Activated naive CD8-positive, alpha-beta T cell treated with anti-CD3 and anti-CD28 coated beads, Interleukin-2, amount 50 U/mL, for 24 hours (primary cell): ENCODE data around the gene RET.
A peak's percentile ranks its signal among the peaks of the same experiment; 100 is the strongest.

Experiments
- ATAC-seq: fragments of 150-1000 bp; cut with Tn5 transposase; one replicate; pipeline ENCODE4 v1.10.0; 2021
- DNase-seq: peaks from one replicate; pipeline ENCODE4 v3.0.0; 2021
- H3K27ac Mint-ChIP-seq: one replicate; pipeline ENCODE4 v1.8.0; 2021; ENCODE audit warnings: mild to moderate bottlenecking, mixed read lengths
- H3K27me3 Mint-ChIP-seq: one replicate; pipeline ENCODE4 v1.8.0; 2021; ENCODE audit warnings: mixed read lengths
- H3K36me3 Mint-ChIP-seq: one replicate; pipeline ENCODE4 v1.8.0; 2021; ENCODE audit warnings: low read depth, mixed read lengths
- H3K4me1 Mint-ChIP-seq: one replicate; pipeline ENCODE4 v1.8.0; 2021; ENCODE audit warnings: mixed read lengths
- H3K4me3 Mint-ChIP-seq: one replicate; pipeline ENCODE4 v1.8.0; 2021; ENCODE audit warnings: mild to moderate bottlenecking, moderate library complexity, mixed read lengths
- H3K9me3 Mint-ChIP-seq: one replicate; pipeline ENCODE4 v1.8.0; 2021; ENCODE audit warnings: mixed read lengths

RET gene

DNA sequence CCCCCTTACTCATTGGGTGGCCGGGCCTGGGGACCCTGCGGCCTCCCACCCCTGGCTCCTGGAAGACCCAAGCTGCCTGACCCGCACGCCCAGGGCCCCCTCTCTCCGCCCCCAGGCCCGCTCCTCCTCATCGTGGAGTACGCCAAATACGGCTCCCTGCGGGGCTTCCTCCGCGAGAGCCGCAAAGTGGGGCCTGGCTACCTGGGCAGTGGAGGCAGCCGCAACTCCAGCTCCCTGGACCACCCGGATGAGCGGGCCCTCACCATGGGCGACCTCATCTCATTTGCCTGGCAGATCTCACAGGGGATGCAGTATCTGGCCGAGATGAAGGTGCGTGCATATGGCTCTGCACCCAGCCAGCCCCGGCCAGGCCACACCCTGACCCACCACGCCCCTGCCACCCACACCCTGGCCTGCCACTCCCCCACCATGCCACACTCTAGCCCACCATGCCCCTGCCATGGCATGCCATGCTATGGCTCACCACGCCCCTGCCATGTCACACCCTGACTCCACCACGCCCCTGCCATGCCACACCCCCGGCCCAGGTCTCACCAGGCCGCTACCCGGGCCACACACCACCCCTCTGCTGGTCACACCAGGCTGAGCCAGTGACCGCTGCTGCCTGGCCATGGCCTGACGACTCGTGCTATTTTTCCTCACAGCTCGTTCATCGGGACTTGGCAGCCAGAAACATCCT lies 42.7 kb downstream of the RET start:
- Mint-ChIP-seq H3K27ac (no peak overlapping the region), H3K4me3 (no peak overlapping the region), H3K27me3 (no peaks in the 10 kb centered on the region), H3K36me3 (no peaks in the 10 kb centered on the region), H3K4me1 (peaks cover 28% of the 10 kb centered on the region), H3K9me3 (no peaks in the 10 kb centered on the region)
- DNase-seq: no peak
- ATAC-seq: no peak

DNA sequence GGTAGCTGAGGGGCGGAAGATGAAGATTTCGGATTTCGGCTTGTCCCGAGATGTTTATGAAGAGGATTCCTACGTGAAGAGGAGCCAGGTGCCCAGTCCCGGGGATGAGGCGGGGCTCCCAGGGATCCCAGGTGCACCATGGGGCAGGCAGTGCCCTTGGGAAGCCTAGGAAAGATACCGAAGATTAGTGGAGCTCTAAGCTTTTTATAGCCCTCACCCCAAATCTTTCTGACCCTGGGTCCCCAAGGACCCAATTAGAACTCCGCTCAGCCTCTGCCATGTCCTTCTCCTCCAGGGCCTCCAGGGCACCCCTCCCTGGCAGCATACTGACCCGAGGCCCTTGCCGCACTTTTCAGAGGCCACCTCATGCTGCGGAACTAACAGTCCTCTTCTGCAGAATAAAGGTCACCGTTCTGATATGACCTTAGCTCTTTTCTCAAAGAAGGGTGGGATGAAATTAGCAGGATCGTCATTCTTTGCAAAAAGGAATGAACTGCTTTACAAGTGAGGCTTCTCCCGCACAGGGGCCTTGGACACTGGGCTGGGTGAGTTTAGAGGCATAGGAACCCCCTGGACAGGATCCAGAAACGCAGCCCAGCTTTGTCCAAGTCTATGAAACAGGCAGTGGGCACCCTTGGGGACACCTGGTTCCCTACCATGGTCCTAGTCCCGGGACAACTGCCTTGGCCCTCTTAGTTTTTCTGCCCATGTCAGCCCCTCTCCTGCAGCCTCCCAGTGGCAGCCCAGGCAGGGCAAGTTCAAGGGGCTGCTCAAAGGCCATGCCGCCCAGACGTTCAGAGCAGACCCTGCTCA lies 43.5 kb downstream of the RET start:
- peak overlapping the region; percentile 51 for H3K4me3 Mint-ChIP-seq
- ATAC-seq (no peak), DNase-seq (peak; percentile 12)
- no peaks in the 10 kb centered on the region for H3K27me3 Mint-ChIP-seq
- peak overlapping the region; percentile 85 for H3K27ac Mint-ChIP-seq
- no peaks in the 10 kb centered on the region for H3K36me3 Mint-ChIP-seq
- H3K4me1 Mint-ChIP-seq: peaks cover 28% of the 10 kb centered on the region
- H3K9me3 Mint-ChIP-seq: no peaks in the 10 kb centered on the region

DNA sequence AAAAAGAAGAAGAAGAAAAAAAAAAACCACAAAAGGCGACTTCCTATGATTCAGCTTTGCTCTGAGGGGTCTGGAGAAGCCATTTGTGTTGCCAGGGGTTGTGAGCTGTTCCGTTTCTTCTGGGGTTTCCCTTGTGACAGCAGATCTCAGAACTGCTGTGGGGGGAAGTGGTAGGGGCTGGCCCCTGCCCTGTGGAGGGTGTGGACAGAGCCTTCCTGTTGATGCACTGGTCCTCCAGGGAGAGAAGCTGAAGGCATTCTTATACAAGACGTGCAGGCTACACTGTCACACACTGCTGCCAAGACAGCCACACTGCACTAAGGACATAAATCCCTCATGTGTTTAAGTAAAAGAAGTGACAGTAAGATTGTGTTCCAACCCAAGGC lies 44.1 kb downstream of the RET start:
- Mint-ChIP-seq H3K27ac (peak overlapping the region; percentile 85), H3K4me3 (peak overlapping the region; percentile 51), H3K36me3 (no peaks in the 10 kb centered on the region), H3K9me3 (no peaks in the 10 kb centered on the region), H3K27me3 (no peaks in the 10 kb centered on the region), H3K4me1 (peaks cover 28% of the 10 kb centered on the region)
- ATAC-seq (peak; percentile 96), DNase-seq (peak; percentile 69)

DNA sequence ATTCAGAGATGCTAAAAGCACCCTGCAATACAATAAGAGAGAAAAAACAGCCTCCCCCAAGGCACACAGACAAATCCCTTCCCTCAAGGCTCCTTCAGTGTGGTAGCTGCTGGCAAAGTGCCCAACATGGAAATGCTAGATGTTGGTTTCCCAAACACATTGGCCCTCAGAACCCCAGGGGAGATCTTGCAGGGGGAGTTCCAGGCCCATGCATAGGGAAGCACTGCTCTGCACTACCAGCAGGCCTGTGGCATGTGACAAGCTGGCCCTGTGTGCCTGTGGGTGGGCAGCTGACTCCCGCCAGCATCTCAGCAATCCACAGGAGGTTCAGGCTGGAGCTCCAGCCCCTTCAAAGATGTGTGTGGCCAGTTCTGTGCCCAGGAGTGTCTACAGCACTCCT lies 44.6 kb downstream of the RET start:
- Mint-ChIP-seq H3K4me3 (no peak overlapping the region), H3K9me3 (no peaks in the 10 kb centered on the region), H3K36me3 (no peaks in the 10 kb centered on the region), H3K4me1 (peaks cover 29% of the 10 kb centered on the region), H3K27ac (peak overlapping the region; percentile 85), H3K27me3 (no peaks in the 10 kb centered on the region)
- peak; percentile 11 for DNase-seq
- no peak for ATAC-seq

DNA sequence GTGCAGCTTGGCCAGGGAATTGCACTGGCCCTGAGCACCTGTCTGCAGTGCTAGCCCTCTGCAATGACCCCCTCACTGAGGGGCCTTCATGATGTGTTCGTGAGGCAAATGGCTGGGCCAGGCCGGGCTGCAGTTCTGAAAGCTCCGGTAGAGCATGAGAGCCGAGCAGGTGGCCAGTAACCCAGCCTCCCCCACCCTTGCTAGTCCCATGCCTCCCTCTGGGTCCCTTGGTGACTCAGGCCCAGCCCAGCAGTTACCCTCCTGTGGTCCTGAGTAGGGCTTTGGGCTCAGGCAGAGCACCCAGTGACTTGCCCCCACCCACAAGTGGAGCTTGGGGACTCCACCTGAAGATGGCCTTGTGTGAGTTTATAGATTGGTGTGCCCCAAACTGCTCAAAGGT lies 45.2 kb downstream of the RET start:
- Mint-ChIP-seq H3K27me3 (no peaks in the 10 kb centered on the region), H3K4me3 (no peak overlapping the region)

DNA sequence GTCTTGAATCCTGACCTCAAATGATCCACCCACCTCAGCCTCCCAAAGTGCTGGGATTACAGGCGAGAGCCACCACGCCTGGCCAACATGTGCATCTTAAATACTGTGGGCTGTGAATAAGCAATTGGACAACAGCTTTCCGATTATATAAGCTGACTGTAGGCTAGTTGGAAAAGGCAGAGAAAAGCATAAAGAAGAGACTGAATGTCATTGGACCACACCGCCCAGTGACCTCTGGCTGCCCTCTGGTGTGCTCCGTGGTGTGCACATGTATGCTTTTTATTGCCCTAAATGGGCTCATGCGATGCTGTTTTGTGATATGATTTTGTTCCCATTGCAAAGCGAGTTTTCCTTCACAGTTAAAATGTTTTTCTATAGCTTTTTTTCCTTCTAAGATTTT lies 46.0 kb downstream of the RET start:
- Mint-ChIP-seq H3K9me3 (no peaks in the 10 kb centered on the region), H3K27me3 (no peaks in the 10 kb centered on the region), H3K4me3 (no peak overlapping the region), H3K27ac (no peak overlapping the region), H3K36me3 (no peaks in the 10 kb centered on the region), H3K4me1 (peaks cover 43% of the 10 kb centered on the region)
- DNase-seq: no peak
- no peak for ATAC-seq

More for the DNA sequence above, 45.2 kb downstream of the RET start:
- DNase-seq (no peak), ATAC-seq (no peak)
- H3K27ac Mint-ChIP-seq: peak overlapping the region; percentile 35
- H3K4me1 Mint-ChIP-seq: peaks cover 35% of the 10 kb centered on the region
- no peaks in the 10 kb centered on the region for H3K9me3 Mint-ChIP-seq
- no peaks in the 10 kb centered on the region for H3K36me3 Mint-ChIP-seq

DNA sequence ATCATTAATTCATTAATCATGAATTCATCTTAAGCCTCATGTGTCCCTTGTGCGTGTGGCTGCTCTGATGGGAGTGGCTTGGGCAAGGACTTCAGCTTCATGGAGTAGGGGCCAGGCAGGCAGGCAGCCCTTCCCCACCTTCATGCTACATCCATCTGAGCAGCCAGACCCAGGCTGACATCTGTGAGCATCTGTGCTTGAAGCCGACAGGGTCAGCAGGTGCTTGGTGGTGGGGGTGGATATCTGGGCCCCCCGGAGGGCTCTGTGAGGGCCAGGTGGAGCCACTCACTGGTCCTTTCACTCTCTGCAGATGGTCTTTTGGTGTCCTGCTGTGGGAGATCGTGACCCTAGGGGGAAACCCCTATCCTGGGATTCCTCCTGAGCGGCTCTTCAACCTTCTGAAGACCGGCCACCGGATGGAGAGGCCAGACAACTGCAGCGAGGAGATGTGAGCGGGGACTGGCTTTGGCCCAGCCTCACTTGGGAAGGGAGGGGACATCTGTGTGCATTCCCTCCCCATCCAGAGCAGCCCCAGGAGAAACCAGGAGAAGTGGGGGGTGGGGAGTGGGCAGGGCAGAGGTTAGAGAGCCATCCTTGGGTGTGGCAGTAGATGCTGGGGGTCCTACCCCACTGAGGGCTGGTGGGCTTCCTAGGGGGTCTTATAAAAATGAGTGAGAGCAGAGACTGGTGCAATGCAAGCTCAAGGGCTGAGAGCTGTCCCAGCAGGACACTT lies 46.7 kb downstream of the RET start:
- Mint-ChIP-seq H3K27me3 (no peaks in the 10 kb centered on the region), H3K36me3 (no peaks in the 10 kb centered on the region), H3K9me3 (no peaks in the 10 kb centered on the region), H3K27ac (no peak overlapping the region), H3K4me3 (no peak overlapping the region), H3K4me1 (peaks cover 47% of the 10 kb centered on the region)
- ATAC-seq: no peak
- no peak for DNase-seq

DNA sequence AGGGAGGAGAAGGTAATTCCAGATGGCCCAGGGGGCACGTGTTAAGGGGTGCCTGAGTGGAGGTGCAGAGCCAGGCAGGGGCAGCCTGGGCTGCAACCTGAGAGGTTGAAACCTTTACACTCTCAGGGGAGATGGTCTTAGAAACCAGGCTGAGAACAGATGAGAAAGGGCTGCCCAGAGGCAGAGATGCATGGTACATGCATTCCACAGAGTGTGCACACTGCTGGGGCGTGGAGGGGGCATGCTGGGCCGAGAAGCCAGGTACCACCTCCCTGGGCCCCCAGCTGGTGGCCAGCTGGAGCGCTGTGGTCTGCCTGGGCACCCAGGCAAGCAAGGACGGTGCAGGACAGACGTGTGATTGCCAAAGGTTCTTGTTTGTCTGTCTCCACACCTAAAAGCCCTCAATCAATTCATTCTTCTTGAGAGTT lies 47.2 kb downstream of the RET start:
- ATAC-seq (no peak), DNase-seq (no peak)
- Mint-ChIP-seq H3K36me3 (no peaks in the 10 kb centered on the region), H3K4me1 (peaks cover 49% of the 10 kb centered on the region), H3K9me3 (no peaks in the 10 kb centered on the region), H3K4me3 (no peak overlapping the region), H3K27me3 (no peaks in the 10 kb centered on the region), H3K27ac (no peak overlapping the region)

DNA sequence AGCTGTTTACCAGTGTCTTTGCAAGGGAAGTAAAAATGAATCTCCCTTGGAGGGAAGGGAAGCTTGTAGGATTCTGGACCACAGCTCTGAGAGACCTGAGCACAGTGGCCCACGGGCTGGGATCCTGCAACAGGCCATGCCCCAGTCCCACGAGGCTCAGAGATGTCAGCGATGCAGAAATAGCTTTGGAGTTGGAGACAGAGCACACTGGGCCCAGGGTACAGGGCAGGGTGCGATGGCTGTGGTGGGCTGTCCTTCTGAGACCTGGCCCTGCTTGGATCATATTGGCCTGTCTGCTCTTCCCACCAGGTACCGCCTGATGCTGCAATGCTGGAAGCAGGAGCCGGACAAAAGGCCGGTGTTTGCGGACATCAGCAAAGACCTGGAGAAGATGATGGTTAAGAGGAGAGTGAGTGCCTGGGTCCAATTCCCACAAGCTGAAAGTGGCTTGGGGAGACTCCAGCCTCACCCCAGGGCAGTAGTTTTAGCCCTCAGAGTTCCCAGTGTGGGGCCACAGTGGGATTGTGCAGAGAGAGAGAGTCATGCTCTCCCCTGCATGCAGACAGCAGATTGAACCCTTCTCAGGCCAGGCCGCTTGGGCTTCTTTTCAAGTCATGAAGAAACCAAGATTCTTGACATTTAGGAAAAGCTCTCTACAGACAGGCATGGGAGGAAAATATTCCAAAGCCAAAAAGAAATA lies 47.9 kb downstream of the RET start:
- Mint-ChIP-seq H3K4me1 (peaks cover 55% of the 10 kb centered on the region), H3K36me3 (no peaks in the 10 kb centered on the region), H3K9me3 (no peaks in the 10 kb centered on the region), H3K4me3 (no peak overlapping the region), H3K27ac (no peak overlapping the region), H3K27me3 (no peaks in the 10 kb centered on the region)
- ATAC-seq: no peak
- DNase-seq: no peak

DNA sequence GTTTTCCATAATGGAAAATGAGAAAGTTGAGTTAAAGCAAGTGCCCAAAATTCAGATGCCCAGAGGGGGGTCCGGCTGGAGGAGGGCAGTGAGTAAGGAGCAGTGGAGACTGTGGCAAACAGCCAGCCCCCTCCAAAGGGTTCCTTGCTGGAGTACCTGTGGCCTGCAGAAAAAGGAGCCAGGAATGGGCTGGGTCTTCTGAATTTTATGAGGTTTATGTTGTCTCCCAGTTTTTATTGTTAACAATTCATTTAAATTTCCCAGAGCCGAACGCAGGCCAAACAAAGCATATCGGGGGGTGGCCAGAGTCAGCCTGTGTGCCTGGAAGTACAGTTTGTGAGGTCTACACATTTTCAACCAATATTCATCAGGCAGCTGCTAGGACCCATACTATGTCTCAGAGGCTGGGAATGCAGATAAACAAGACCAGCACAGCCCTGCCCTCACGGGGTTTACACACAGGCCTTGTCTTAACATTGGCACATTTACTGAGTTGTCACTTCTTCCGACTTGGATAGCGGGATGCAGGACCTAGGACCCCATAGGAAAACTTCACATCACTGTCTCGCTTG lies 48.5 kb downstream of the RET start:
- DNase-seq (no peak), ATAC-seq (no peak)
- peaks cover 52% of the 10 kb centered on the region for H3K4me1 Mint-ChIP-seq
- no peaks in the 10 kb centered on the region for H3K36me3 Mint-ChIP-seq
- no peaks in the 10 kb centered on the region for H3K9me3 Mint-ChIP-seq
- H3K4me3 Mint-ChIP-seq: no peak overlapping the region
- no peak overlapping the region for H3K27ac Mint-ChIP-seq
- H3K27me3 Mint-ChIP-seq: no peaks in the 10 kb centered on the region

DNA sequence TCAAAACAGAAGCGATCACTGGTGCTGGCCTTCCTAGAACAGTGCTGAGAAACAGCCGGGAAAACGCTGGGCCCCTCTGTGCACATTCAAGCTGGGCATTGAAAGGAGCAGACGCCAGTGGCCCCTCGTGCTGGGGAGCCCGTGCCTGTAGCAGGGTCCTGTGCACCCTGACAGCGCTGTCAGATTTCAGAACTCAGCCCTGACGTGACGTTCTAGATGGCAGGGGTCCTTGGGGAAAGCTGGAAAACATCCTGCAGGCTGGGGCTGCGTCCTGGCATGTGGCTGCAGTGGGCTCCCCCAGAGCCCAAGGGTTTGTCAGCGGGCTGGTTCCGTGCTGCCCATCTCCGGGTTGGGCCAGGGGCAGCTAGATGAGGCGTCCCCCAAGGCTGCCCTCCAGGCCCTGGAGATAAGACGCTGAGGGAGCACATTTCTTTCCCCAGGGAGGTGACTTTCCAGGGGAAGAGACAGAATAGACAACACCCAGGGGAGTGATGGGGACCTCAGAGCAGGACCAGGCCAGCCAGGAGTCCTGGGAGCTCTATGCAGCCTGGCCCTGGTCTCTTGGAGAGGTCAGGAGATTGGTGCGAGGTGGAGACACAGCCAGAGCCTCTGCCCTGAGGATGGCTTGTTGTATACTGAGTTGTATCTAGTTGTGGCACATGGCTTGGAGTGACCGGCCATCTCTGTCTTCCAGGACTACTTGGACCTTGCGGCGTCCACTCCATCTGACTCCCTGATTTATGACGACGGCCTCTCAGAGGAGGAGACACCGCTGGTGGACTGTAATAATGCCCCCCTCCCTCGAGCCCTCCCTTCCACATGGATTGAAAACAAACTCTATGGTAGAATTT lies 49.2 kb downstream of the RET start:
- no peaks in the 10 kb centered on the region for H3K9me3 Mint-ChIP-seq
- H3K36me3 Mint-ChIP-seq: no peaks in the 10 kb centered on the region
- H3K4me3 Mint-ChIP-seq: no peak overlapping the region
- peaks cover 45% of the 10 kb centered on the region for H3K4me1 Mint-ChIP-seq
- ATAC-seq: no peak
- no peak for DNase-seq
- H3K27me3 Mint-ChIP-seq: no peaks in the 10 kb centered on the region
- H3K27ac Mint-ChIP-seq: no peak overlapping the region

DNA sequence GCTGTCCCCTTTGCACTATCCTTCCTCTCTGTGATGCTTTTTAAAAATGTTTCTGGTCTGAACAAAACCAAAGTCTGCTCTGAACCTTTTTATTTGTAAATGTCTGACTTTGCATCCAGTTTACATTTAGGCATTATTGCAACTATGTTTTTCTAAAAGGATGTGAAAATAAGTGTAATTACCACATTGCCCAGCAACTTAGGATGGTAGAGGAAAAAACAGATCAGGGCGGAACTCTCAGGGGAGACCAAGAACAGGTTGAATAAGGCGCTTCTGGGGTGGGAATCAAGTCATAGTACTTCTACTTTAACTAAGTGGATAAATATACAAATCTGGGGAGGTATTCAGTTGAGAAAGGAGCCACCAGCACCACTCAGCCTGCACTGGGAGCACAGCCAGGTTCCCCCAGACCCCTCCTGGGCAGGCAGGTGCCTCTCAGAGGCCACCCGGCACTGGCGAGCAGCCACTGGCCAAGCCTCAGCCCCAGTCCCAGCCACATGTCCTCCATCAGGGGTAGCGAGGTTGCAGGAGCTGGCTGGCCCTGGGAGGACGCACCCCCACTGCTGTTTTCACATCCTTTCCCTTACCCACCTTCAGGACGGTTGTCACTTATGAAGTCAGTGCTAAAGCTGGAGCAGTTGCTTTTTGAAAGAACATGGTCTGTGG lies 50.0 kb downstream of the RET start:
- Mint-ChIP-seq H3K36me3 (no peaks in the 10 kb centered on the region), H3K27me3 (no peaks in the 10 kb centered on the region), H3K9me3 (no peaks in the 10 kb centered on the region), H3K27ac (no peak overlapping the region), H3K4me3 (no peak overlapping the region), H3K4me1 (peaks cover 37% of the 10 kb centered on the region)
- DNase-seq (no peak), ATAC-seq (no peak)

DNA sequence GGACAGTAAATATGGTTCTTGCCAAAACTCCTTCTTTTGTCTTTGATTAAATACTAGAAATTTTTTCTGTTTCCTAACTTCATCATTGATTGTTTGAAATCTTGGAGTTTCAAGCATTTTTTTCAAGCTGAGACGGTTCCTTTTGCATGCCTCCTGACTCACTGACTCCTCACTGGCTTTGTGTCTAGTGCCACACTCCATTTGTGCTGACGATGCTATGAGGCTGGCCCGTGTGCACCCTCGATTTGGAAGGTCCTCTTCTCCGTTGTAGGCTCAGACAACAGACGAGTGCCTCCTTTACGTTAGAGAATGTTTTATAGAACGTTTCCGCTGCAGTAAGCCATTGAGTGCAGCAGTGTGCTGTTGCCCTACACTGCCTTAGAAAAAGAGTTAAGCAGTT lies 50.6 kb downstream of the RET start:
- Mint-ChIP-seq H3K27me3 (no peaks in the 10 kb centered on the region), H3K4me1 (peaks cover 31% of the 10 kb centered on the region), H3K9me3 (no peaks in the 10 kb centered on the region), H3K27ac (no peak overlapping the region), H3K4me3 (no peak overlapping the region), H3K36me3 (no peaks in the 10 kb centered on the region)
- DNase-seq (no peak), ATAC-seq (no peak)
